GM23248 (cell line): ENCODE data around the gene ACAP3.

ENCODE experiments used
- EZH2 ChIP-seq: fragments of 200-600 bp; sonication (generic); IDR thresholded peaks from 2 replicates; pipeline ENCODE4 v1.6.1; 2018; ENCODE audit warnings: antibody characterized with exemption, mild to moderate bottlenecking; ENCODE audit not compliant: insufficient read depth, poor library complexity, severe bottlenecking
- EZH2phosphoT487 ChIP-seq: fragments of 200-600 bp; sonication (generic); IDR thresholded peaks from 2 replicates; pipeline ENCODE4 v1.6.1; 2018; ENCODE audit warnings: antibody characterized with exemption, moderate library complexity, mild to moderate bottlenecking, low read depth; ENCODE audit not compliant: insufficient read depth

DNA sequence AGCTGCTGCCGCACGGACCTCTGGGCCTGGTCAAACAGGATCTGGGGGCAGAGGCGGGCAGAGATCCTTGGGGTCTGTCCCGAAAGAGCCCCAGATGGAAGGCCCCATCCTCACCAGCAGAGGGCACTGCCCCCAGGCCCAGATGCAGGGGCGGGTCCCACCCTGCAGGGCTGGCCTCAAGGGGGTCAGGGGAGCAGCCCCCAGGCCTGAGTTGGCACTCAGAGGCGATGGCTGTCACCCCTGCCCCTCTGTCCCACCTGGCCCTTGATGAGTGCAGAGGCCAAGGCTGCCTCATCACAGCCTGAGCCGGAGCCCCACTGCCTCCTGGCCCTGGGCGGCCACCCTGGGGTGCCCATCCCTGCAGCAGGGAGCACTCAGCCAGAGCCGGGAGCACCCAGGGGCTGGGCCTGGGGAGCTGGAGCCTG lies 5.7 kb downstream of the ACAP3 start:
- TF ChIP-seq EZH2 (no peak), EZH2phosphoT487 (no peak)
